K562 (cell line): ENCODE measurements around the gene COL9A2.

ENCODE experiments used
- BCLAF1 ChIP-seq, 2 experiments: fragments of 450-650 bp in 1 of 2; IDR thresholded peaks; 2 replicates each; pipeline ENCODE4 v1.6.1; 2011 to 2017; ENCODE audit warnings: low read depth in 2 of 2, antibody characterized with exemption in 1 of 2, borderline replicate concordance in 1 of 2, low read length in 1 of 2, mild to moderate bottlenecking in 1 of 2, mixed read lengths in 1 of 2; ENCODE audit not compliant: control insufficient read depth in 1 of 2
- EZH2 ChIP-seq: IDR thresholded peaks from 2 replicates; pipeline ENCODE4 v1.6.1; 2012; ENCODE audit warnings: low read depth, mild to moderate bottlenecking, inconsistent platforms, low read length, borderline replicate concordance
- FOXA1 ChIP-seq: fragments of 450-650 bp; IDR thresholded peaks from 2 replicates; pipeline ENCODE4 v1.6.1; 2016; ENCODE audit warnings: mild to moderate bottlenecking, borderline replicate concordance
- GATAD2B ChIP-seq: fragments of 450-650 bp; IDR thresholded peaks from 2 replicates; pipeline ENCODE4 v1.6.1; 2017; ENCODE audit warnings: mild to moderate bottlenecking, borderline replicate concordance
- KAT7 ChIP-seq: sonication (generic); formaldehyde crosslinking; IDR thresholded peaks from 2 replicates; pipeline ENCODE4 v1.8.0; 2022; ENCODE audit warnings: missing genetic modification reagents, mild to moderate bottlenecking, borderline replicate concordance
- MLLT1 ChIP-seq, 2 experiments: fragments of 450-650 bp; IDR thresholded peaks; 2 replicates each; pipeline ENCODE4 v1.6.1; 2016
- NR2C2 ChIP-seq, 2 experiments: fragments of 200-800 bp in 1 of 2; sonication (Bioruptor generic) in 1 of 2; sonication (generic) in 1 of 2; formaldehyde crosslinking in 1 of 2; IDR thresholded peaks; 2 replicates each; pipeline versions ENCODE4 v1.6.1 to v1.8.0; 2016 to 2022; ENCODE audit warnings: mild to moderate bottlenecking in 1 of 2, missing compliant biosample characterization in 1 of 2, missing genetic modification characterization in 1 of 2, missing genetic modification reagents in 1 of 2
- POLR2A ChIP-seq: fragments of 450-650 bp; conservative IDR thresholded peaks from 2 replicates; pipeline ENCODE4 v1.6.1; 2016
- RAD21 ChIP-seq, 2 experiments: fragments of 250-450 bp in 1 of 2; fragments of 450-650 bp in 1 of 2; sonication (Bioruptor Pico) in 1 of 2; formaldehyde crosslinking in 1 of 2; IDR thresholded peaks in 1 of 2; conservative IDR thresholded peaks in 1 of 2; 2 replicates each; pipeline versions ENCODE4 v1.4.0 to v1.8.0; 2020 to 2022; ENCODE audit warnings: mild to moderate bottlenecking in 2 of 2, moderate library complexity in 1 of 2
- YY1 ChIP-seq, 3 experiments: IDR thresholded peaks; 2 replicates each; pipeline ENCODE4 v1.6.1; 2011; ENCODE audit warnings: low read length in 2 of 3, mild to moderate bottlenecking in 2 of 3, moderate library complexity in 2 of 3, borderline replicate concordance in 1 of 3, control low read depth in 1 of 3, low read depth in 1 of 3; ENCODE audit not compliant: insufficient read depth in 3 of 3, insufficient replicate concordance in 2 of 3, control insufficient read depth in 1 of 3, insufficient read length in 1 of 3; ENCODE audit errors: extremely low read depth in 1 of 3
- ZNF41 ChIP-seq: fragments of 250-450 bp; sonication (Bioruptor Pico); conservative IDR thresholded peaks from 2 replicates; pipeline ENCODE4 v1.4.0; 2020; ENCODE audit warnings: mild to moderate bottlenecking
- ZNF584 ChIP-seq: fragments of 200-800 bp; sonication (Bioruptor generic); IDR thresholded peaks from 2 replicates; pipeline ENCODE4 v1.6.1; 2016; ENCODE audit warnings: low read depth, mild to moderate bottlenecking, missing genetic modification characterization, missing compliant biosample characterization
- TF ChIP-seq, protein P1 (sequence below), 3 experiments: IDR thresholded peaks in 2 of 3; conservative IDR thresholded peaks in 1 of 3; 2 replicates each; pipeline ENCODE4 v1.5.1; 2011 to 2012; ENCODE audit warnings: low read length in 3 of 3, mild to moderate bottlenecking in 3 of 3, control low read depth in 2 of 3, improper control_type of control experiment in 1 of 3, inconsistent platforms in 1 of 3, low read depth in 1 of 3, mixed read lengths in 1 of 3, moderate library complexity in 1 of 3; ENCODE audit not compliant: insufficient read depth in 2 of 3

DNA sequence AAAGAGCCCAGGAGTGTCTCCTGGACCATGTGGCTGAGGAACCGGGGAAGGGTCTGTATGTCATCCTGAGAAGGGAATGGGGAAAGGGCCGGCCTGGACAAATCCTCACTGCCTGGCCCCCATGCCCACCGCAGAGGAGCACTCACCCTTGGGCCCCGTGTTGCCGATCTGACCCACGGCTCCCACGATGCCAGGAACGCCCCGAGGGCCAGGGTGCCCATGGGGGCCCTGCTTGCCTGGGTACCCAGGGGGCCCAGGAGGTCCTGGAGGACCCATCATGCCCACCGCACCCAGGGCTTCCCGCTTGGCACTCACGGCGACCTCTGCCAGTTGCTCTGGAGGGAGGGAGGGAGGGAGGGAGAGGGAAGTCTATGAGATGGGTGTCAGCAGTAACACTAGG, 14.6 kb downstream of the COL9A2 start:
- TF ChIP-seq, protein P1, sequence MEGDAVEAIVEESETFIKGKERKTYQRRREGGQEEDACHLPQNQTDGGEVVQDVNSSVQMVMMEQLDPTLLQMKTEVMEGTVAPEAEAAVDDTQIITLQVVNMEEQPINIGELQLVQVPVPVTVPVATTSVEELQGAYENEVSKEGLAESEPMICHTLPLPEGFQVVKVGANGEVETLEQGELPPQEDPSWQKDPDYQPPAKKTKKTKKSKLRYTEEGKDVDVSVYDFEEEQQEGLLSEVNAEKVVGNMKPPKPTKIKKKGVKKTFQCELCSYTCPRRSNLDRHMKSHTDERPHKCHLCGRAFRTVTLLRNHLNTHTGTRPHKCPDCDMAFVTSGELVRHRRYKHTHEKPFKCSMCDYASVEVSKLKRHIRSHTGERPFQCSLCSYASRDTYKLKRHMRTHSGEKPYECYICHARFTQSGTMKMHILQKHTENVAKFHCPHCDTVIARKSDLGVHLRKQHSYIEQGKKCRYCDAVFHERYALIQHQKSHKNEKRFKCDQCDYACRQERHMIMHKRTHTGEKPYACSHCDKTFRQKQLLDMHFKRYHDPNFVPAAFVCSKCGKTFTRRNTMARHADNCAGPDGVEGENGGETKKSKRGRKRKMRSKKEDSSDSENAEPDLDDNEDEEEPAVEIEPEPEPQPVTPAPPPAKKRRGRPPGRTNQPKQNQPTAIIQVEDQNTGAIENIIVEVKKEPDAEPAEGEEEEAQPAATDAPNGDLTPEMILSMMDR (IDR thresholded peaks at IDR 0.05 in 2 of 3, conservative IDR thresholded peaks at IDR 0.05 in 1 of 3; ENCODE audit: insufficient read depth in 2 of 3, low read depth in 1 of 3, low read length in 3 of 3) = no peak
- no peak for TF ChIP-seq YY1 (IDR thresholded peaks at IDR 0.05; ENCODE audit: borderline replicate concordance in 1 of 3, control insufficient read depth in 1 of 3, extremely low read depth in 1 of 3, insufficient read depth in 3 of 3, insufficient read length in 1 of 3, insufficient replicate concordance in 2 of 3, low read depth in 1 of 3, low read length in 2 of 3)
- no peak for TF ChIP-seq BCLAF1 (IDR thresholded peaks at IDR 0.05; ENCODE audit: borderline replicate concordance in 1 of 2, control insufficient read depth in 1 of 2, low read depth in 2 of 2, low read length in 1 of 2)
- TF ChIP-seq ZNF41 (CRISPR knock-in tag) = no peak
- TF ChIP-seq EZH2 = no peak
- no peak for TF ChIP-seq FOXA1
- TF ChIP-seq NR2C2 (CRISPR knock-in tag; IDR thresholded peaks at IDR 0.05) = no peak
- TF ChIP-seq NR2C2 (tag; IDR thresholded peaks at IDR 0.05) = no peak
- TF ChIP-seq KAT7 (CRISPR knock-in tag) = no peak
- TF ChIP-seq ZNF584 (CRISPR knock-in tag) = no peak
- no peak for TF ChIP-seq MLLT1 (IDR thresholded peaks at IDR 0.05)
- no peak for TF ChIP-seq POLR2A
- no peak for TF ChIP-seq GATAD2B
- TF ChIP-seq RAD21 (CRISPR knock-in tag; conservative IDR thresholded peaks at IDR 0.05 in 1 of 2, IDR thresholded peaks at IDR 0.05 in 1 of 2) = no peak
